ENCODE measurements around the gene LIN54. TPM values are rescaled to one million over a fixed set of nuclear protein-coding genes. Genes with fewer than 3 reads are reported as not detected.

LIN54 gene
- total and polyA plus RNA-seq, 12 donors, result 1.4 to 18.2 (median 9.8) TPM

DNA sequence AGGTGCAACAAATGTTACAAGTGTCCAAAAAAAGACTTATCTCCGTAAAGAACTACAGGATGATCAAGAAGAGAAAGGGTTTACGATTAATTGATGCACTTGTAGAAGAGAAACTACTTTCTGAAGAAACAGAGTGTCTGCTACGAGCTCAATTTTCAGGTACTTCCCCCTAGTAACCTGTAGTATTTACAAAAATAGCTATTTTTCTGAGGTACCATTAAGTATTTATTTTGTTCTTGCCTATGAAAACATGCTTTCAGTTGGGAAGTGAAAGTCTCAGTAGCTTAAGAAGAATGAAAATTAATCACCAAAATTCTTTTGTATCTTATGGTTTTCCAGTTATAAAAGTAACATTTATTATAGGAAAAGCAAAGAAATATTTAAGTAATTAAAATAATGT, 104.2 kb downstream of the LIN54 start:
- TF ChIP-seq POLR2A (IDR thresholded peaks at IDR 0.05) (no peak), CTCF (IDR thresholded peaks at IDR 0.05) (no peak)
- Histone ChIP-seq H3K36me3 (replicated peaks in 1 of 2) (no peaks in the 10 kb centered on the region), H3K4me3 (no peak overlapping the region), H3K27ac (no peak overlapping the region), H3K27me3 (no peaks in the 10 kb centered on the region), H3K9me3 (replicated peaks in 1 of 3) (no peaks in the 10 kb centered on the region), H3K4me1 (replicated peaks in 1 of 2) (peaks cover 0 to 6% of the 10 kb centered on the region in 2 donors)
- 90 to 96% (median 93%) methylated on average over 3 of the region's 3 CpGs for WGBS, 4 donors
- DNase-seq, result no peak
- intact Hi-C loops (cut with DNase I), result loop anchor here in 1 of 2 donors (10.0 kb wide), 1 partner anchor 98 kb away; no protein-coding TSS in a partner anchor

DNA sequence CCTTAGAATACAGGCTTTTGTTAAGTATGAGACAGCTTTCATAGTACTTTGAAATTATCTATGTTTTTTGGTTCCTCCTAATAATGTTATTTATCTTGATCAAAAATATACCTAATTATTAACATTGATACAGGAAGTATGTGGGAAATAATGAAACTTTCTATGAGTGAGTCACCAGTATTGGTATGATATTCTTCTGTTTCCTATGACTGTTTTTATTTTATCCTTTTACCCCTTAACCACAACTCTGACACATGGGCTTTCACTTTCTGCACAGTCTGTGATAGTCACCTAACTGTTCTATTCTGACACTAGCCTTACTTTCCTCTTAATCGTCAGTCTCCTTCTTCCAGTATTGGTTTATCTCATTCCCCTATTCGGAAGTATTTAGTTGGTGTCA, 105.4 kb downstream of the LIN54 start:
- Histone ChIP-seq H3K27ac (no peak overlapping the region), H3K4me1 (replicated peaks in 1 of 2) (peaks cover 0 to 7% of the 10 kb centered on the region in 2 donors), H3K27me3 (no peaks in the 10 kb centered on the region), H3K36me3 (replicated peaks in 1 of 2) (no peaks in the 10 kb centered on the region), H3K4me3 (no peak overlapping the region), H3K9me3 (replicated peaks in 1 of 3) (no peaks in the 10 kb centered on the region)
- no peak for DNase-seq
- intact Hi-C loops (cut with DNase I), result loop anchor here in 1 of 2 donors (10.0 kb wide), 1 partner anchor 100 kb away; no protein-coding TSS in a partner anchor
- no peak for TF ChIP-seq POLR2A (IDR thresholded peaks at IDR 0.05)
- no peak for TF ChIP-seq CTCF (IDR thresholded peaks at IDR 0.05)
- 75 to 90% (median 84%) methylated on average over 2 of the region's 2 CpGs for WGBS, 4 donors

GRCh38 chr4:82903737-82904136, 106.9 kb downstream of the LIN54 start:
- TF ChIP-seq POLR2A (IDR thresholded peaks at IDR 0.05) (no peak), CTCF (IDR thresholded peaks at IDR 0.05) (no peak)
- 92 to 98% (median 93%) methylated on average over 5 of the region's 5 CpGs for WGBS, 4 donors

DNA sequence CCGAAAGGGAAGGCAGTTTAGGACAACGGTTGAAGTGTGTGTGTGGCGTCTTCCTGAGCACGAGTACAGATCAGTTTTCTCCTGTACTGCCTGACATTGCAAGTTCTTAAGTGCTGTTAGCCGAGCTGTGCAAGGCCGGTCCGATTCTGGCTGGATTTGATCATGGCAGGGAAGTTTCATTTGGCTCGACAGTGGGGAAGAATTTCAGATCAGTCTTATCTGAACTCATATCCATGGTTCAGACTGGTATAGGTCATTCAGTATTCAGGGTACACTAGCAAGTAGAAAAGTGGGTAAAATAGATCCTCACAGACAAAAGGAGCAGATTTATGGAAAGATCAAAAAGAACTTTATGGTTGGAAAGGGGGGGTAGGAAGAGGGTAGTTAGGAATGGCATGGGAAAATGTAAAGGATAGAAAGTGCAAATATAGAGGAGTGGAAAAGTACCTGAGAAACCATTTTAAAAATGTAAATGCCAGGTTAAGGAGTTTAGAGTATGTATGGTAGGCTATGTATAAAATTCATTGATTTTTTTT, 109.4 kb downstream of the LIN54 start:
- no peaks in the 10 kb centered on the region for H3K9me3 ChIP-seq (replicated peaks in 1 of 3)
- intact Hi-C loops (cut with DNase I), result loop anchor here in 1 of 2 donors (10.0 kb wide), 1 partner anchor 104 kb away; no protein-coding TSS in a partner anchor
- no peak for DNase-seq
- H3K4me3 ChIP-seq, result peak overlapping the region; percentile 19 to 68 (median 38)
- no peaks in the 10 kb centered on the region for H3K27me3 ChIP-seq
- peaks cover 0 to under 1% of the 10 kb centered on the region in 2 donors for H3K36me3 ChIP-seq (replicated peaks in 1 of 2)
- peaks cover 25 to 38% of the 10 kb centered on the region in 2 donors for H3K4me1 ChIP-seq (replicated peaks in 1 of 2)
- WGBS, 4 donors, result 0 to 1% (median 0%) methylated on average over 8 of the region's 8 CpGs
- H3K27ac ChIP-seq, result peak overlapping the region; percentile 90 to 99 (median 99)
- TF ChIP-seq CTCF (IDR thresholded peaks at IDR 0.05) (no peak), POLR2A (IDR thresholded peaks at IDR 0.05) (no peak)

More at GRCh38 chr4:82903737-82904136, 106.9 kb downstream of the LIN54 start:
- no peak for DNase-seq
- peaks cover 9 to 17% of the 10 kb centered on the region in 2 donors for H3K4me1 ChIP-seq (replicated peaks in 1 of 2)
- no peak overlapping the region for H3K27ac ChIP-seq
- H3K27me3 ChIP-seq, result no peaks in the 10 kb centered on the region
- no peak overlapping the region for H3K4me3 ChIP-seq
- no peaks in the 10 kb centered on the region for H3K9me3 ChIP-seq (replicated peaks in 1 of 3)
- intact Hi-C loops (cut with DNase I), result loop anchor here in 1 of 2 donors (10.0 kb wide), 1 partner anchor 101 kb away; no protein-coding TSS in a partner anchor
- H3K36me3 ChIP-seq (replicated peaks in 1 of 2), result no peaks in the 10 kb centered on the region
